Measurements from ENCODE around the gene HIRIP3. TPM values are rescaled to one million over a fixed set of nuclear protein-coding genes. Genes with fewer than 3 reads are reported as not detected.

Gene HIRIP3
- total and polyA plus RNA-seq, 2 of the 8 experiments (the other 6 are each of a cell fraction or from before 2014, with no cell fraction given) = 11.9 to 18.5 TPM

DNA sequence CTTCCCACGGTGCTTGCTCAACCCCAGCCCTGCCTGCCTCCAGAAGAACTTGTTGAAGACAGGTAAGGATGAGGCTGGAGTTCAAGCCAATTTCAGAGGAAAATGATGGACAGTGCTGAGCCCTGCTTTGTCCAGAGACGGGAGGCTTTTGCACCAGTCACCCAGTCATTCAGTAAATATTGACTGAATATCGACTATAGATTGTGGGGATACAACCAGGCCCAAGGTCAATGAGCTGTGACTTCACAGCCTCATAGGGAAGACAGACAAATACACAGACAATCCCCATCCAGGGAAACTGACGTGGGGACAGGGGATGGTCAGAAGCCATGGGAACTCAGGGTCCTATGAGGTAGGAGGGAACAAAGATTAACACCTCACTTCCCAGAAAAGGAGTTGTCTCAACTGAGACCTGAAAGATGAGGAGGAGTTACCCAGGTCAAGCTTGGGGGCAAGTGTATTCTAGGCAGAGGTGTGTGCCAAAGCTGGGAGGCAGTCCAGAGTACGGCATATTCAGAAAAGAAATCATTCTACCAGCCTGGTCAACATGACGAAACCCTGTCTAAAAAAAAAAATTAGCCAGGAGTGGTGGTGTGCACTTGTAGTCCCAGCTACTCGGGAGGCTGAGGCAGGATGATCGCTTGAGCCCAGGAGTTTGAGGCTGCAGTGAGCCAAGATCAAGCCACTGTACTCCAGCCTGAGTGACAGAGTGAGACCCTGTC, 21.3 kb upstream of the HIRIP3 start:
- H3K9me3 ChIP-seq (ENCODE audit: insufficient read depth in 2 of 2, low read depth in 1 of 2, low read length in 1 of 2) = no peaks in the 10 kb centered on the region
- no peak overlapping the region for H3K18ac ChIP-seq (ENCODE audit: extremely low read depth, low read length)
- no peak overlapping the region for H2BK5ac ChIP-seq (ENCODE audit: low read depth, low read length)
- H2BK15ac ChIP-seq (ENCODE audit: low read length) = no peak overlapping the region
- H3K27ac ChIP-seq (ENCODE audit: low read depth, low read length) = no peak overlapping the region
- no peaks in the 10 kb centered on the region for H3K79me1 ChIP-seq (ENCODE audit: low read depth, low read length)
- DNase-seq (ENCODE audit: low read depth in 1 of 2, low spot score in 2 of 2) (no peak), FAIRE-seq (no peak)
- H3K79me2 ChIP-seq (ENCODE audit: control insufficient read depth in 1 of 2, insufficient read depth in 2 of 2, low read length in 2 of 2) = no peaks in the 10 kb centered on the region
- peaks cover 0 to 5% (median 4%) of the 10 kb centered on the region in 4 experiments; a peak in 3 of 7 replicates for H3K4me1 ChIP-seq (replicated peaks in 1 of 4; ENCODE audit: control insufficient read depth in 3 of 4, insufficient read depth in 4 of 4, low read length in 3 of 4)
- TF ChIP-seq BRCA1 (IDR thresholded peaks at IDR 0.05; ENCODE audit: low read depth, low read length) (no peak), SIRT6 (IDR thresholded peaks at IDR 0.05; ENCODE audit: low read length) (no peak), RNF2 (IDR thresholded peaks at IDR 0.05; ENCODE audit: borderline replicate concordance, low read depth, low read length, missing control alignments, poor library complexity, severe bottlenecking) (no peak), RAD21 (IDR thresholded peaks at IDR 0.05 in 1 of 2, conservative IDR thresholded peaks at IDR 0.05 in 1 of 2; ENCODE audit: low read depth in 2 of 2, low read length in 2 of 2) (no peak), CBX8 (IDR thresholded peaks at IDR 0.05; ENCODE audit: borderline replicate concordance, low read depth, low read length) (no peak), KDM4A (IDR thresholded peaks at IDR 0.05; ENCODE audit: low read depth, low read length, severe bottlenecking) (no peak), MAX (IDR thresholded peaks at IDR 0.05) (no peak), KDM5A (IDR thresholded peaks at IDR 0.05; ENCODE audit: low read length) (no peak)
- H4K20me1 ChIP-seq (replicated peaks in 1 of 2; ENCODE audit: control insufficient read depth in 1 of 2, insufficient read depth in 2 of 2, low read length in 2 of 2) = no peaks in the 10 kb centered on the region
- no peaks in the 10 kb centered on the region for H3K36me3 ChIP-seq (ENCODE audit: control insufficient read depth in 2 of 4, insufficient read depth in 4 of 4, low read length in 3 of 4)
- H3K23me2 ChIP-seq (ENCODE audit: low read depth, low read length) = peaks cover 7% of the 10 kb centered on the region
- no peak overlapping the region for H4K91ac ChIP-seq (replicated peaks; ENCODE audit: insufficient read length, low read length)
- no peak overlapping the region for H3K56ac ChIP-seq (replicated peaks; ENCODE audit: insufficient read length, low read depth, low read length)
- no peak overlapping the region for H3K4me3 ChIP-seq (ENCODE audit: extremely low read depth in 1 of 4, insufficient read depth in 2 of 4, low read depth in 3 of 4, low read length in 4 of 4)
- WGBS, 2 experiments (ENCODE audit: extremely low coverage in 1 of 2, insufficient coverage in 1 of 2, insufficient read length in 1 of 2, insufficient replicate concordance in 2 of 2, low coverage in 1 of 2, low lambda C conversion rate in 2 of 2, missing lambda C conversion rate in 1 of 2) = 89% methylated on average over 8 of the region's 8 CpGs; no CpG with 5 or more reads in 1 of the 2 experiments
- H2BK12ac ChIP-seq (ENCODE audit: low read depth, low read length) = no peak overlapping the region
- no peak overlapping the region for H3K23ac ChIP-seq (ENCODE audit: insufficient read length)
- peaks cover 0 to 7% (median 3%) of the 10 kb centered on the region in 4 experiments; a peak in 3 of 7 replicates for H3K27me3 ChIP-seq (replicated peaks in 1 of 4; ENCODE audit: control insufficient read depth in 3 of 4, extremely low read depth in 1 of 4, insufficient read depth in 3 of 4, low read length in 3 of 4)
- H4K5ac ChIP-seq (ENCODE audit: insufficient read length, low read depth, low read length) = no peak overlapping the region
- H2AK5ac ChIP-seq (ENCODE audit: low read depth, low read length) = no peak overlapping the region
- no peak overlapping the region for H4K8ac ChIP-seq (ENCODE audit: extremely low read depth, insufficient read depth, low read length)
- no peak overlapping the region for H2BK20ac ChIP-seq (ENCODE audit: low read length)
- H2AFZ ChIP-seq (ENCODE audit: low read length) = no peak overlapping the region
- peak overlapping the region in 1 of 4 experiments; percentile 13; a peak in 2 of 7 replicates for H3K9ac ChIP-seq (replicated peaks in 1 of 4; ENCODE audit: extremely low read depth in 1 of 4, low read depth in 3 of 4, low read length in 3 of 4)
- no peak overlapping the region for H3K4me2 ChIP-seq (ENCODE audit: insufficient read depth in 1 of 2, low read depth in 2 of 2, low read length in 2 of 2)
- H3K14ac ChIP-seq (ENCODE audit: insufficient read length) = no peak overlapping the region
- POLR2A ChIA-PET (ENCODE audit: partially characterized antibody) = no interaction called here
- CTCF ChIA-PET (ENCODE audit: partially characterized antibody) = interaction anchor here (1.8 to 2.1 kb wide), 2 partner anchors 8 to 15 kb away, joined by 6 to 11 read pairs; no protein-coding TSS in a partner anchor
- no peak overlapping the region for H3K4ac ChIP-seq (replicated peaks; ENCODE audit: insufficient read length, low read depth, low read length)
- H2BK120ac ChIP-seq (replicated peaks; ENCODE audit: low read depth, low read length) = no peak overlapping the region
